GM12872 (cell line): ENCODE measurements around the gene ZNF688.
A peak's percentile ranks its signal among the peaks of the same experiment; 100 is the strongest.

ENCODE experiments used
- TF ChIP-seq, protein P1 (sequence below): IDR thresholded peaks from 3 replicates; pipeline ENCODE4 v1.5.1; 2011; ENCODE audit warnings: low read depth, mild to moderate bottlenecking, low read length, moderate library complexity; ENCODE audit not compliant: insufficient read depth

ZNF688 gene

DNA sequence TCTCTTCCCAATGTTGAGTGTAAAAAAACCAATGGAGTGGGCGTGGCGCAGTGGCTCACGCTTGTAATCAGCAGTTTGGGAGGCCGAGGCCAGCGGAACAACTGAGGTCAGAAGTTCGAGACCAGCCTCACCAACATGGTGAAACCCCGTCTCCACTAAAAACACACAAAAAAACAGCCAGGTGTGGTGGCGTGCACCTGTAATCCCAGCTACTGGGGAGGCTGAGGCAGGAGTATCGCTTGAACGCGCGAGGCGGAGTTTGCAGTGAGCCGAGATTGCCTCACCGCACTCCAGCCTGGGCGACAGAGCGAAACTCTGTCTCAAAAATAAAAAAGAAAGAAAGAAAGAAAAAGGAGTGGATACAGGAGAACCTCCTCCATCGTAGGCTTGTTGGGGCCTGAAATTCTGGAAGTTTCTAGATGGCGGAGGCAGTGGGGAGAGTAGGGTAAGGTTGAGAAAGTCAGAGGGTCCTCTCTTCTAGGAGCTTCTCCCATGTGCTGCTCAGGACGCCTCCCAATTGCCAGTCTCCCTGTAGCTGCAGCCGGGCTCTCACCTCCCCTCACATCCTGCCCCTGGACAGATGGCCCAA, 12.6 kb downstream of the ZNF688 start:
- TF ChIP-seq, protein P1, sequence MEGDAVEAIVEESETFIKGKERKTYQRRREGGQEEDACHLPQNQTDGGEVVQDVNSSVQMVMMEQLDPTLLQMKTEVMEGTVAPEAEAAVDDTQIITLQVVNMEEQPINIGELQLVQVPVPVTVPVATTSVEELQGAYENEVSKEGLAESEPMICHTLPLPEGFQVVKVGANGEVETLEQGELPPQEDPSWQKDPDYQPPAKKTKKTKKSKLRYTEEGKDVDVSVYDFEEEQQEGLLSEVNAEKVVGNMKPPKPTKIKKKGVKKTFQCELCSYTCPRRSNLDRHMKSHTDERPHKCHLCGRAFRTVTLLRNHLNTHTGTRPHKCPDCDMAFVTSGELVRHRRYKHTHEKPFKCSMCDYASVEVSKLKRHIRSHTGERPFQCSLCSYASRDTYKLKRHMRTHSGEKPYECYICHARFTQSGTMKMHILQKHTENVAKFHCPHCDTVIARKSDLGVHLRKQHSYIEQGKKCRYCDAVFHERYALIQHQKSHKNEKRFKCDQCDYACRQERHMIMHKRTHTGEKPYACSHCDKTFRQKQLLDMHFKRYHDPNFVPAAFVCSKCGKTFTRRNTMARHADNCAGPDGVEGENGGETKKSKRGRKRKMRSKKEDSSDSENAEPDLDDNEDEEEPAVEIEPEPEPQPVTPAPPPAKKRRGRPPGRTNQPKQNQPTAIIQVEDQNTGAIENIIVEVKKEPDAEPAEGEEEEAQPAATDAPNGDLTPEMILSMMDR: no peak

DNA sequence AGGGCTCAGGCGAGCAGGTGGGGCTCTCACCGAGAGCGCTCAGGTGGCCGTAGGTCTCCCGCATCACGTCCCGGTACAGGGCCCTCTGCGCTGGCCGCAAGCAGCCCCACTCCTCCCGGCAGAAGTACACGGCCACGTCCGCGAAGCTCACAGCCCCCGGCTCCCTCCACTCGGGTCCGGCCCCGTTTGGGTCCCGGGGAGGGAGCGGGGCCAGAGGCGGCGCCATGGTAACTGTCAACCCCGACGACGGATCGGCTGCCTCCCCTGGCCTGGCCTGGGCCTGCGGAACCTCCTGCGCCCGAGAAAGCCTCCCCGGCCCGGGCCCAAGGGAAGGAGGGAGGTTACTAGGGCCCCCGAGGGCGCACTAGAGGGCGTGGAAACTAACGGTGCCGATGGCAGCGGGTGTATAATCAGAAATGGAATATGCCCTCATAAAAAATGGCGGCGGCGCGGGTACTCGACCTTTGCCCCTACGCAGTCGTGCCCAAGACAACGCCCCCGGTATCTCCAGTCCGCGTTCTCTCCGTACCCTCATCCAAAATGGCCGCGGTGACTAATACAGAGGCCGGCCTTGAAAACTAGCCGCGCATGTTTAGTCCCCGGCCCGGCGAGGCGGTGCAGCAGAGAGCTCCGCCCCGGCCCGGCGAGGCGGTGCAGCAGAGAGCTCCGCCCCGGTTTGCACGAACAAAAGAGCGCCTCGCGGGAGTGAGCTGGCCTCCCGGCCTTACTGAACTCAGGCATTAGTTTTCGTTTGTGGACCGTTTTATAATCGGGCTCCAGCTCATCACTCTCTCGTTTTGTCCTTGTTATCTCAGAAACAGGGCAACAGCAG, 13.3 kb downstream of the ZNF688 start, which contains the start of gene ZNF764:
TSS of gene ZNF764 (minus strand) at position 418 of the 832 bp plus-strand sequence. CDS start at position 226, 192 bp downstream.
- TF ChIP-seq, protein P1: 0 out of 3 replicates have a peak, but pooled peaks have one; percentile 7

GRCh38 chr16:30557707-30557956, 13.9 kb downstream of the ZNF688 start:
- TF ChIP-seq, protein P1: no peak

DNA sequence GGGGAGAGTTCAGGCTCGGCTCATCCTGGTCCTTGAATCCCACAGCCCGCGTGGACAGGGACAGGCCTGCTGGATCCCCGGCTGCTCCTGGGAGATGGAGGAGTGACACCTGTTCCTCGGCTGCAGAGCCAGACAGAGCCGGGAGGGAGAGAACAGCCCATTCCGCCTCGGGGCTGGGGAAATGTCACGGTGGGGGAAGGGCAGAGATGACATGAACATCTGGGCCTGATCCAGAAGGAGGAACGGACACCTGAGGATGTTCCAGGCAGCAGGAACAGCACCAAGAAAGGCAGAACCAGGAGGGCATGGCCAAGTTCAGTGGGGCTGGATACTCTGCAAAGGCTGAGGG, 15.4 kb downstream of the ZNF688 start:
- TF ChIP-seq, protein P1: no peak

DNA sequence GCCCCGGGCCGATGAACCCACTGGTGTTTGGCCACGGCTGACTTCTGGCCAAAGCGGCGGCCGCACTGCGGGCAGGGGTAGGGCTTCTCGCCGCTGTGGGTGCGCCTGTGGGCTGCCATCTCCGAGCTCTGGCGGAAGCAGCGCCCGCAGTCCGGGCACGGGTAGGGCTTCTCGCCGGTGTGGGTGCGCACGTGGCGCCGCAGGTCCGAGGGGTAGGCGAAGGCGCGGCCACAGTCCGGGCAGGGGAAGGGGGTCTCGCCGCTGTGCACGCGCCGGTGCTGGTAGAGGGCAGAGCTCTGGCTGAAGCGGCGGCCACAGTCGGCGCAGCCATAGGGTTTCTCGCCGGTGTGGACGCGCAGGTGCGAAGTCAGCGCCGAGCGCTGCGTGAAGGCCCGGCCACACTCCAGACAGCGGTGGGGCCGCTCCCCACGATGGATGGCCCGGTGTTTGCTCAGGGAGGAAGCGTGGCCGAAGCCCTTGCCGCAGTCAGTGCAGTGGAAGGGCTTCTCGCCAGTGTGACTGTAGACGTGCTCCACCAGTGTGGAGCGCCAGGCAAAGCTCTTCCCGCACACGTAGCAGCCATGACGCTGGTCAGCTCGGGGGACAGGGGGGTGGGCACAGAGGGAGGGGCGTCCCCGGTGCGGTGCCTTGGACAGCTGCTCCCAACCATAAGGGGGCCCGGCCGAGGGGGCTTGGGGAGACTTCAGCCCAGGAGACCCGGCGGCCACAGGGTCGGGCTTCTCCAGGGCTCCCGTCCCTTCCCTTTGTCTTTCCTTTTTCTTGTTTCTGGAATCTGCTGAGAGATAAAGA, 16.0 kb downstream of the ZNF688 start:
- TF ChIP-seq, protein P1: no peak

GRCh38 chr16:30554557-30555314, 16.8 kb downstream of the ZNF688 start:
- TF ChIP-seq, protein P1: no peak
